ENCODE data around the gene LEKR1.

LEKR1 gene

DNA sequence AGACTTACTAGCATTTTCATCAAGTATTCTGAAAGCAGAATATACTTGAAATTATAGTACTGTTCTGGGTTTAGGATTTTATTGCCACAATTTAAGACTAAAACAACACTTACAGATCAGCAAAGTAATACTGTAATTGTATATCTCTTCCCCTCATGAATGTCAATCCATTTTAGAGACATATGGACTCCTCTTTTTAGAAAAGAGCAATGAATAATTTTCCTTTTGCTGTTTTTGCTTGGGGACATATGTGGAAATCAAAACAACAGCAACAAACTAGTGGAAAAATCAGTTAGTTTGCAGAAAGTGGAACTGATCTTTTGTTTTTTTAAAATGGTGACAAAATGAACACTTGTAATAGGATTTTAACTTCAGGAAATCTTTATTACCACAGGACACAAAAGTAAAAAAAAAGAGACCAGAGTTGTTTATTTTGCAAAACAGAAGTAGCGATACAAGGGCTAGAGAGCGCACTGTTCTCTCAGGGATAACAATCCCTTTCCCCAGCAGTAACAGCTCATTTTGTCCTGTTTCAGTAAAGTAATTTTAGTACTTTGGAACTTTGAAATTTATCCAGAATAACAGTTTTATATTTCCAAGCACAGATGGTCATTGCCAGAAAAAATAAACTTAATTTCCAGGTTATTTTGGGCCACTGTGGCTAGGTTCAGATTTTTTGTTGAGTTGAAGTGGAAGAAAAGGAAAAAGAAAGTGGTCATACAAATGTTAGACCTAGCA, 17.1 kb downstream of the LEKR1 start:
- TF ChIP-seq, protein P1, sequence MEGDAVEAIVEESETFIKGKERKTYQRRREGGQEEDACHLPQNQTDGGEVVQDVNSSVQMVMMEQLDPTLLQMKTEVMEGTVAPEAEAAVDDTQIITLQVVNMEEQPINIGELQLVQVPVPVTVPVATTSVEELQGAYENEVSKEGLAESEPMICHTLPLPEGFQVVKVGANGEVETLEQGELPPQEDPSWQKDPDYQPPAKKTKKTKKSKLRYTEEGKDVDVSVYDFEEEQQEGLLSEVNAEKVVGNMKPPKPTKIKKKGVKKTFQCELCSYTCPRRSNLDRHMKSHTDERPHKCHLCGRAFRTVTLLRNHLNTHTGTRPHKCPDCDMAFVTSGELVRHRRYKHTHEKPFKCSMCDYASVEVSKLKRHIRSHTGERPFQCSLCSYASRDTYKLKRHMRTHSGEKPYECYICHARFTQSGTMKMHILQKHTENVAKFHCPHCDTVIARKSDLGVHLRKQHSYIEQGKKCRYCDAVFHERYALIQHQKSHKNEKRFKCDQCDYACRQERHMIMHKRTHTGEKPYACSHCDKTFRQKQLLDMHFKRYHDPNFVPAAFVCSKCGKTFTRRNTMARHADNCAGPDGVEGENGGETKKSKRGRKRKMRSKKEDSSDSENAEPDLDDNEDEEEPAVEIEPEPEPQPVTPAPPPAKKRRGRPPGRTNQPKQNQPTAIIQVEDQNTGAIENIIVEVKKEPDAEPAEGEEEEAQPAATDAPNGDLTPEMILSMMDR (IDR thresholded peaks at IDR 0.05; ENCODE audit: extremely low read depth, insufficient read depth, missing control alignments) = no peak
- in situ Hi-C loops (cut with MboI; ENCODE audit: low pct_unique_long_range_greater_than_20kb, low sequenced_read_pairs, unreplicated experiment) = no loop called here
- DNase-seq (ENCODE audit: low spot score) = no peak

- in situ Hi-C loops (cut with MboI; ENCODE audit: low pct_unique_long_range_greater_than_20kb, low sequenced_read_pairs, unreplicated experiment) = no loop called here
- TF ChIP-seq, protein P1 (IDR thresholded peaks at IDR 0.05; ENCODE audit: extremely low read depth, insufficient read depth, missing control alignments) = no peak
- DNase-seq (ENCODE audit: low spot score) = no peak
Measured at GRCh38 chr3:156847752-156848448, 21.7 kb downstream of the LEKR1 start.

- TF ChIP-seq, protein P1 (IDR thresholded peaks at IDR 0.05; ENCODE audit: extremely low read depth, insufficient read depth, missing control alignments) = no peak
Measured at GRCh38 chr3:156859578-156859977, 33.4 kb downstream of the LEKR1 start.

GRCh38 chr3:156860873-156861272, 34.7 kb downstream of the LEKR1 start:
- in situ Hi-C loops (cut with MboI; ENCODE audit: low pct_unique_long_range_greater_than_20kb, low sequenced_read_pairs, unreplicated experiment) = no loop called here

More at GRCh38 chr3:156859578-156859977, 33.4 kb downstream of the LEKR1 start:
- in situ Hi-C loops (cut with MboI; ENCODE audit: low pct_unique_long_range_greater_than_20kb, low sequenced_read_pairs, unreplicated experiment) = no loop called here
- peak; percentile 4 for DNase-seq (ENCODE audit: low spot score)

GRCh38 chr3:156862338-156862737, 36.2 kb downstream of the LEKR1 start:
- in situ Hi-C loops (cut with MboI; ENCODE audit: low pct_unique_long_range_greater_than_20kb, low sequenced_read_pairs, unreplicated experiment) = no loop called here
- TF ChIP-seq, protein P1 (IDR thresholded peaks at IDR 0.05; ENCODE audit: extremely low read depth, insufficient read depth, missing control alignments) = no peak
- no peak for DNase-seq (ENCODE audit: low spot score)

More at GRCh38 chr3:156860873-156861272, 34.7 kb downstream of the LEKR1 start:
- DNase-seq (ENCODE audit: low spot score) = no peak
- TF ChIP-seq, protein P1 (IDR thresholded peaks at IDR 0.05; ENCODE audit: extremely low read depth, insufficient read depth, missing control alignments) = no peak

- in situ Hi-C loops (cut with MboI; ENCODE audit: low pct_unique_long_range_greater_than_20kb, low sequenced_read_pairs, unreplicated experiment) = no loop called here
- TF ChIP-seq, protein P1 (IDR thresholded peaks at IDR 0.05; ENCODE audit: extremely low read depth, insufficient read depth, missing control alignments) = no peak
- no peak for DNase-seq (ENCODE audit: low spot score)
Measured at GRCh38 chr3:156865732-156866131, 39.6 kb downstream of the LEKR1 start.

Data from GM13977 (cell line).